OCI-LY1 (cell line): ENCODE measurements around the gene STARD5.

Source experiments
- H2AFZ ChIP-seq: fragments of 200-600 bp; sonication (generic), shearing (Covaris generic); 2 replicates; pipeline ENCODE4 v1.6.0; 2014; ENCODE audit warnings: antibody characterized with exemption, mild to moderate bottlenecking, low read length
- H3F3A ChIP-seq: fragments of 200-600 bp; sonication (generic), shearing (Covaris generic); 2 replicates; pipeline ENCODE4 v1.6.0; 2014; ENCODE audit warnings: mild to moderate bottlenecking, antibody characterized with exemption, low read length, moderate library complexity; ENCODE audit not compliant: insufficient read depth
- H3K27ac ChIP-seq: fragments of 200-600 bp; sonication (generic); 2 replicates; pipeline ENCODE4 v1.5.1; 2014; ENCODE audit warnings: low read length, mixed run types, mild to moderate bottlenecking, low read depth; ENCODE audit not compliant: poor library complexity, severe bottlenecking
- H3K27me3 ChIP-seq: fragments of 200-600 bp; sonication (generic); 2 replicates; pipeline ENCODE4 v1.6.0; 2014; ENCODE audit warnings: antibody characterized with exemption, mild to moderate bottlenecking, low read length, moderate library complexity; ENCODE audit not compliant: insufficient read depth
- H3K36me3 ChIP-seq: fragments of 200-600 bp; sonication (generic); 2 replicates; pipeline ENCODE4 v1.6.1; 2014; ENCODE audit warnings: mild to moderate bottlenecking, antibody characterized with exemption, low read length, moderate library complexity, mixed read lengths; ENCODE audit not compliant: insufficient read depth
- H3K4me1 ChIP-seq: fragments of 200-600 bp; sonication (generic); 2 replicates; pipeline ENCODE4 v1.5.1; 2014; ENCODE audit warnings: mild to moderate bottlenecking, low read length, moderate library complexity; ENCODE audit not compliant: insufficient read depth, severe bottlenecking
- H3K4me2 ChIP-seq: fragments of 200-600 bp; sonication (generic), shearing (Covaris generic); 2 replicates; pipeline ENCODE4 v1.6.1; 2014; ENCODE audit warnings: low read length
- H3K4me3 ChIP-seq: fragments of 200-600 bp; sonication (generic); 2 replicates; pipeline ENCODE4 v1.5.1; 2014; ENCODE audit warnings: low read length, low read depth, mild to moderate bottlenecking, mixed read lengths; ENCODE audit not compliant: poor library complexity, severe bottlenecking
- H3K79me2 ChIP-seq: fragments of 200-600 bp; shearing (Covaris generic); 2 replicates; pipeline ENCODE4 v1.6.1; 2016; ENCODE audit warnings: mixed run types, low read length, mixed read lengths; ENCODE audit not compliant: insufficient read depth
- H3K9ac ChIP-seq: fragments of 200-600 bp; sonication (generic), shearing (Covaris generic); 2 replicates; pipeline ENCODE4 v1.6.1; 2014; ENCODE audit warnings: mild to moderate bottlenecking, low read length, mixed read lengths
- H3K9me2 ChIP-seq: fragments of 200-600 bp; sonication (generic), shearing (Covaris generic); 2 replicates; pipeline ENCODE4 v1.6.1; 2014; ENCODE audit warnings: low read depth, mild to moderate bottlenecking, low read length, mixed read lengths
- H3K9me3 ChIP-seq: fragments of 200-600 bp; shearing (Covaris generic); 2 replicates; pipeline ENCODE4 v1.6.1; 2014; ENCODE audit warnings: low read length, mixed read lengths
- H4K20me1 ChIP-seq: fragments of 200-600 bp; sonication (generic), shearing (Covaris generic); 2 replicates; pipeline ENCODE4 v1.6.0; 2016; ENCODE audit warnings: mild to moderate bottlenecking, low read length; ENCODE audit not compliant: insufficient read depth
- CTCF ChIP-seq: fragments of 200-600 bp; sonication (generic), shearing (Covaris generic); IDR thresholded peaks from 2 replicates; pipeline ENCODE4 v1.5.1; 2017; ENCODE audit warnings: mild to moderate bottlenecking, antibody characterized with exemption, low read length, moderate library complexity, mixed read lengths
- EZH2 ChIP-seq: fragments of 200-600 bp; sonication (generic), shearing (Covaris generic); IDR thresholded peaks from 2 replicates; pipeline ENCODE4 v1.8.0; 2017; ENCODE audit warnings: borderline replicate concordance, mixed run types, mild to moderate bottlenecking, antibody characterized with exemption, low read length, moderate library complexity, mixed read lengths

Gene STARD5

DNA sequence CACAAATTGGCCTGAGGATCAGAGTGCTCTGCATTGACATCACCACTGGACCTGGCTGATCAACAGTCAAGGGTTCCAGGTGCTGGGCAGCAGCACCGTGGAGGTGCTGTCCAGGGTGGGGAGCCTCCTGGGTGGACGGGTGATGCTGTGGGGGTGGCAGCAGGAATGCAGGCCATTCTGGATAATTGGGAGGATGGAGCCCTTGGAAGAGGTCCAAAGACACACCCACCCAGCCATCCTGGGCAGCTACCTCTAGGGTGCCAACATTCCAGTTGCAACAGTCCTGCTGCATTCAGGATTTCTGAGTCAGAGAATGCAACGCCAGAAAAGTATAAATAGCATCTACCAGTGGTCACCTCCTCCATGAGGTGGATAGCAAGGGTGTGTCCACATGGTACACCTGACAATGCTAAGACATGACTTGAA is 26.8 kb downstream of the STARD5 start:
- no peaks in the 10 kb centered on the region for H3F3A ChIP-seq
- no peaks in the 10 kb centered on the region for H4K20me1 ChIP-seq
- no peak overlapping the region for H2AFZ ChIP-seq
- no peaks in the 10 kb centered on the region for H3K9me3 ChIP-seq
- H3K27me3 ChIP-seq: no peaks in the 10 kb centered on the region
- peak overlapping the region; percentile 68 for H3K4me3 ChIP-seq
- peaks cover 15% of the 10 kb centered on the region for H3K79me2 ChIP-seq
- H3K4me2 ChIP-seq: peak overlapping the region; percentile 89
- TF ChIP-seq CTCF (no peak), EZH2 (no peak)
- no peaks in the 10 kb centered on the region for H3K9me2 ChIP-seq
- H3K27ac ChIP-seq: peak overlapping the region; percentile 96
- peak overlapping the region; percentile 77 for H3K9ac ChIP-seq
- peaks cover 31% of the 10 kb centered on the region; the same call in 1 of the 2 replicates for H3K36me3 ChIP-seq
- peaks cover 99% of the 10 kb centered on the region for H3K4me1 ChIP-seq

- H3K79me2 ChIP-seq: peaks cover 15% of the 10 kb centered on the region
- no peak for TF ChIP-seq EZH2
- TF ChIP-seq CTCF: no peak
- H3K9me2 ChIP-seq: no peaks in the 10 kb centered on the region
- peaks cover 99% of the 10 kb centered on the region for H3K4me1 ChIP-seq
- H3K9me3 ChIP-seq: no peaks in the 10 kb centered on the region
- peak overlapping the region; percentile 77 for H3K9ac ChIP-seq
- no peak overlapping the region for H2AFZ ChIP-seq
- no peaks in the 10 kb centered on the region for H3K27me3 ChIP-seq
- no peaks in the 10 kb centered on the region for H3F3A ChIP-seq
- peak overlapping the region; percentile 68 for H3K4me3 ChIP-seq
- H3K27ac ChIP-seq: peak overlapping the region; percentile 96
- peaks cover 26% of the 10 kb centered on the region; the same call in 1 of the 2 replicates for H3K36me3 ChIP-seq
- no peaks in the 10 kb centered on the region for H4K20me1 ChIP-seq
- peak overlapping the region; percentile 89 for H3K4me2 ChIP-seq
These were observed 27.3 kb downstream of the STARD5 start for GRCh38 chr15:81296673-81297072.

- H3K4me2 ChIP-seq: peak overlapping the region; percentile 89
- H3F3A ChIP-seq: no peaks in the 10 kb centered on the region
- no peak overlapping the region for H2AFZ ChIP-seq
- TF ChIP-seq CTCF (no peak; the same call in 1 of the 2 replicates), EZH2 (no peak)
- peaks cover 99% of the 10 kb centered on the region for H3K4me1 ChIP-seq
- H3K27ac ChIP-seq: peak overlapping the region; percentile 96
- H3K27me3 ChIP-seq: no peaks in the 10 kb centered on the region
- no peaks in the 10 kb centered on the region for H3K9me2 ChIP-seq
- peak overlapping the region; percentile 68 for H3K4me3 ChIP-seq
- peak overlapping the region; percentile 77 for H3K9ac ChIP-seq
- H3K9me3 ChIP-seq: no peaks in the 10 kb centered on the region
- no peaks in the 10 kb centered on the region for H4K20me1 ChIP-seq
- H3K36me3 ChIP-seq: peaks cover 21% of the 10 kb centered on the region; the same call in 1 of the 2 replicates
- H3K79me2 ChIP-seq: peaks cover 15% of the 10 kb centered on the region
These were observed 27.8 kb downstream of the STARD5 start for GRCh38 chr15:81296186-81296585.
